ENCODE measurements around the gene PNMA6A. TPM values are rescaled to one million over a fixed set of nuclear protein-coding genes. Genes with fewer than 3 reads are reported as not detected.

Gene PNMA6A
- total and polyA plus RNA-seq, 2 donors (not counting 3 experiments of a cell fraction or from before 2014, with no cell fraction given): 1.2 to 1.3 TPM

GRCh38 chrX:153030801-153031200, 41.5 kb upstream of the PNMA6A start:
- intact Hi-C loops (cut with micrococcal nuclease): loop anchor here (10.0 kb wide), 1 partner anchor 404 kb away; no protein-coding TSS in a partner anchor
- CTCF ChIA-PET: interaction anchor here (2.9 kb wide), 1 partner anchor 89 kb away, joined by 14 read pairs; no protein-coding TSS in a partner anchor

More at GRCh38 chrX:153030801-153031200, 41.5 kb upstream of the PNMA6A start:
- Histone ChIP-seq H3K27ac (ENCODE audit: insufficient read depth, low read depth, low read length) (no peak overlapping the region), H3K79me2 (ENCODE audit: control insufficient read depth, insufficient read depth, low read length) (no peaks in the 10 kb centered on the region), H3K4me1 (ENCODE audit: control insufficient read depth, extremely low read depth, insufficient read depth, low read length) (no peaks in the 10 kb centered on the region), H3K9me3 (replicated peaks; ENCODE audit: control insufficient read depth, insufficient read depth, low read length) (no peaks in the 10 kb centered on the region), H3K9ac (replicated peaks; ENCODE audit: extremely low read depth, insufficient read depth, low read length) (no peak overlapping the region), H4K20me1 (replicated peaks; ENCODE audit: control insufficient read depth, extremely low read depth, insufficient read depth, low read length) (no peaks in the 10 kb centered on the region), H3K4me3 (replicated peaks in 1 of 3; ENCODE audit: insufficient read depth in 1 of 3, low read depth in 1 of 3, low read length in 3 of 3) (no peak overlapping the region), H3K4me2 (ENCODE audit: insufficient read depth, low read length) (no peak overlapping the region), H3K27me3 (ENCODE audit: control insufficient read depth in 2 of 2, insufficient read depth in 2 of 2, low read length in 2 of 2) (no peaks in the 10 kb centered on the region), H3K9me1 (replicated peaks; ENCODE audit: control insufficient read depth, extremely low read depth, insufficient read depth, low read length) (no peaks in the 10 kb centered on the region), H2AFZ (ENCODE audit: low read depth, low read length) (no peak overlapping the region), H3K36me3 (ENCODE audit: control insufficient read depth in 2 of 2, extremely low read depth in 1 of 2, insufficient read depth in 2 of 2, low read length in 2 of 2) (no peaks in the 10 kb centered on the region)
- POLR2A ChIA-PET: no interaction called here
- BruUV-seq (replicated peaks): no TSS peak
- DNase-seq (ENCODE audit: low read depth, low spot score) (no peak), FAIRE-seq (no peak)
- dilution Hi-C loops (cut with MboI; ENCODE audit: extremely low pct_ligation_motif_present, low sequenced_read_pairs): no loop called here
- TF ChIP-seq POLR2AphosphoS5 (IDR thresholded peaks at IDR 0.05; ENCODE audit: insufficient read depth, low read depth, low read length) (no peak), EZH2 (IDR thresholded peaks at IDR 0.05; ENCODE audit: borderline replicate concordance, low read depth, low read length, severe bottlenecking) (no peak), FOS (IDR thresholded peaks at IDR 0.05; ENCODE audit: borderline replicate concordance, insufficient read depth, low read length) (no peak), CTCF (IDR thresholded peaks at IDR 0.05; ENCODE audit: extremely low read depth in 1 of 2, insufficient read depth in 1 of 2, low read depth in 1 of 2, low read length in 2 of 2) (no peak), MAX (IDR thresholded peaks at IDR 0.05; ENCODE audit: insufficient read depth, insufficient read length) (no peak), POLR2A (IDR thresholded peaks at IDR 0.05; ENCODE audit: low read depth, low read length) (no peak), GATA2 (IDR thresholded peaks at IDR 0.05; ENCODE audit: insufficient read depth, insufficient read length, low read depth, low read length) (no peak), JUN (IDR thresholded peaks at IDR 0.05; ENCODE audit: borderline replicate concordance, insufficient read depth, insufficient read length, low read depth) (no peak), MYC (IDR thresholded peaks at IDR 0.05; ENCODE audit: low read depth, low read length) (no peak)
